Stimulated activated CD4-positive, alpha-beta T cell treated with anti-CD3 and anti-CD28 coated beads, TNF-alpha, amount 100 ng/mL, for 4 hours (primary cell): ENCODE measurements around the gene C2CD4C.
"Not testable (repeated sequence)": the region's sequence is repeated elsewhere in the genome, so short reads cannot be mapped to it uniquely, and the experiment has no call there.

ENCODE experiments used
- DNase-seq, 3 experiments: peaks; one replicate each; pipeline ENCODE4 v3.0.0-alpha.2; 2020; ENCODE audit warnings: low read depth in 3 of 3

C2CD4C gene

GRCh38 chr19:399370-399769 is 9.6 kb downstream of the C2CD4C start:
- DNase-seq = no peak

- no peak for DNase-seq
These were observed 10.2 kb downstream of the C2CD4C start for GRCh38 chr19:398719-399118.

GRCh38 chr19:397941-398706 is 10.8 kb downstream of the C2CD4C start:
- DNase-seq = no peak

GRCh38 chr19:397321-397720 is 11.6 kb downstream of the C2CD4C start:
- no peak for DNase-seq

- no peak for DNase-seq
These were observed 13.5 kb downstream of the C2CD4C start for GRCh38 chr19:395467-395866.

- not testable (repeated sequence) for DNase-seq
These were observed 14.1 kb downstream of the C2CD4C start for GRCh38 chr19:394857-395256.

- not testable (repeated sequence) for DNase-seq
These were observed 15.4 kb downstream of the C2CD4C start for GRCh38 chr19:393560-393959.

GRCh38 chr19:392375-392970 is 16.5 kb downstream of the C2CD4C start:
- DNase-seq = no peak

GRCh38 chr19:391726-392374 is 17.1 kb downstream of the C2CD4C start:
- no peak for DNase-seq

GRCh38 chr19:391207-391557 is 17.8 kb downstream of the C2CD4C start:
- DNase-seq = no peak

GRCh38 chr19:390386-391206 is 18.4 kb downstream of the C2CD4C start:
- no peak for DNase-seq

- DNase-seq = no peak
These were observed 19.0 kb downstream of the C2CD4C start for GRCh38 chr19:389935-390289.

- no peak for DNase-seq
These were observed 19.6 kb downstream of the C2CD4C start for GRCh38 chr19:389255-389934.

- no peak for DNase-seq
These were observed 20.3 kb downstream of the C2CD4C start for GRCh38 chr19:388691-389090.

GRCh38 chr19:387777-388176 is 21.2 kb downstream of the C2CD4C start:
- DNase-seq = no peak

GRCh38 chr19:386632-387301 is 22.2 kb downstream of the C2CD4C start:
- DNase-seq = not testable (repeated sequence)

- not testable (repeated sequence) for DNase-seq
These were observed 22.8 kb downstream of the C2CD4C start for GRCh38 chr19:386189-386588.

- DNase-seq = no peak
These were observed 24.2 kb downstream of the C2CD4C start for GRCh38 chr19:384799-385169.

GRCh38 chr19:383922-384798 is 24.8 kb downstream of the C2CD4C start:
- no peak for DNase-seq

- no peak for DNase-seq
These were observed 25.9 kb downstream of the C2CD4C start for GRCh38 chr19:383040-383439.
